NCI-H1105 (cell line): ENCODE measurements around the gene GNA15.
A peak's percentile ranks its signal among the peaks of the same experiment; 100 is the strongest.
"Not testable (repeated sequence)": the region's sequence is repeated elsewhere in the genome, so short reads cannot be mapped to it uniquely, and the experiment has no call there.

Experiments
- DNase-seq: peaks from one replicate; lab custom pipeline; 2025; lab: John Stamatoyannopoulos, UW

Gene GNA15

DNA sequence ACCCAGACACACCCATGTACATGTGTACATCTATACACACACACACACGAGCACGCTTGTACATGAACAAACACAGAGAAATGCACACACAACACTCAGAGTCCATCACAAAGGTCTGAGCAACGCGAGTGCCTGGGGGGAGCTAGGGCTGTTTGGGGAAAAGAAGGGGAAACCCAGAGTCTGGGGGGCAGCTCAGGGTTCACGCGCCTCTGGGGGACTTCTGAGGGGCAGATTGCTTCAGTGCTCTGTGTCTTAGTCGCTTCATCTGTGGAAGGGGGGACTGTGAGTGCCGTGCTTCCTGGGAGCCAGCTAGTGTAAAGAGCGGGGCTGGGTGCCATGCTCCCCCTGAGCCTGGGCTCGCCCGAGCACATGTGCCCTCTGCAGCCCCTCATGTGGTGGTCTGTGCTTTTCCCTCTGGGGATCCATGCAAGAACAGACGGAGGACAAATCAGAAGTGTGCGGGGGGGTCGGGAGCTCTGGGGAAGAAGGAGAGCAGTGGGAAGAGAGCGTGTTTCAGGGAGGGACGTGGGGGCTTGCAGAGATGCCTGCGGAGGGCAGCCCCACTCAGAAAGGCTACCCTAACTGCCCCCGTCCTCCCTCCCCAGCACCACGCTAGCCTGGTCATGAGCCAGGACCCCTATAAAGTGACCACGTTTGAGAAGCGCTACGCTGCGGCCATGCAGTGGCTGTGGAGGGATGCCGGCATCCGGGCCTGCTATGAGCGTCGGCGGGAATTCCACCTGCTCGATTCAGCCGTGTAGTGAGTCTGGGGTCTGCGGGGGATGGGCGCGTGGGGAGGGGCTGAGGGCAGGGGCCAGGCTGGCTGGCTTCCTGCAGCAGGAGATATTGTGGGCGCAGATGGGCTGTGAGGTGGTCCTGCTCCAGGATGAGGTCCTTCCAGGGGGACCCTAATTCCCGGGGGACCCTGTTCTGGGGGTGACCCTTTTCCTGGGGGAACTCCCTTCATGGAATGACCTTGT is 14.0 kb downstream of the GNA15 start:
- no peak for DNase-seq

DNA sequence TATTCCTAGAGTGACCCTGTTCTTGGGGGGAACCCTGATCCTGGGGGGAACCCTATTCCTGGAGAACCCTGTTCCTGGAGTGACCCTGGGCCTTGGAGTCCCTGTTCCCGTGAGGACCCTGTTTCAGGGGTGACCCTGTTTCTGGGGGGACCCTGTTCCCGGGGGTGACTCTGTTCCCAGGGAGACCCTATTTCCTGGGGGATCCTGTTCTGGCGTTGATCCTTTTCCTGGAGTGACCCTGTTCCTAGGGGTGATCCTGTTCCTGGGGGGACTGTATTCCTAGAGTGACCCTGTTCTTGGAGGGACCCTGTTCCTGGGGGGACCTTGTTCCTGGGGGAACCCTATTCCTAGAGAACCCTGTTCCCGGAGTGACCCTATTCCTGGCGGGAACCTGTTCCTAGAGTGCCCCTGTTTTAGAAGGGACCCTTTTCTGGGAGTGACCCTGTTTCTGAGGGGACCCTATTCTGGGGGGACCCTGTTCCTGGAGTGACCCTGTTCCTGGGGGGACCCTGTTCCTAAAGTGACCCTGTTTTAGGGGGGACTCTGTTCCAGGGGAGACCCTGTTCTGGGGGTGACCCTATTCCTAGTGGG is 15.0 kb downstream of the GNA15 start:
- no peak for DNase-seq

DNA sequence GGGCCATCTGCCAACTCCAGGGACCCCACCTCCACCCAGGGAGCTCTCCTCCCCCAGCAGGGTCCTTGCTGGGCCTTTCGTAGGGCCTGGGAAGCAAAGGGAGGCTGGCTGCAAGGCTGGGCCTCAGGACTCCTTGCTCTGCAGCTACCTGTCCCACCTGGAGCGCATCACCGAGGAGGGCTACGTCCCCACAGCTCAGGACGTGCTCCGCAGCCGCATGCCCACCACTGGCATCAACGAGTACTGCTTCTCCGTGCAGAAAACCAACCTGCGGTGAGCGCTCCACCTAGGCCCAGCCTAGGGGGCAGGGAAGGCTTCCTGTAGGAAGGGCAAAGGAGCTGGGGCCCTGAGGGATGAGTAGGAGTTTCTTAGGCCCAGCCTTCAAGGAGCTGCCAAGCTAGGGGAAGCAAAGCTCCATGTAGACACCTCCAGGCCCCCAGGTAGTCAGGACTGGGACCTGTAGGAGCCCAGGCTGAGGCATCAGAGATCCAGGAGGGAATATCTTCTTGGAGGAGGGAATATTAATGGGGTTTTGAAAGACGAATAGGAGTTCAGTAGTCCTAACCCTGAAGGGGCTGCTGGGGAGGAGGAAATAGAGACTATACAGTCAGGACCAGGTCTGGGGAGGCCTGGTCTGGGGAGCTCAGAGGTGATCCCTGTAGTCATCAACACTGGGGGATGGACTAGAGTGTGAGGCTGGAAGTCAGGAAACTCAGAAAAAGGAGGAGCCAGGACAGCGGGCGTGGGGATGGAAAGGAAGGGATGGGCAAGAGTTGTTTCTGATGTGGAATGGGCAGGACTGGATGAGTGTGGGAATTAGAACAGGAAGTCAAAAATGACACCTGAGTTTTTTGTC is 16.0 kb downstream of the GNA15 start:
- no peak for DNase-seq

DNA sequence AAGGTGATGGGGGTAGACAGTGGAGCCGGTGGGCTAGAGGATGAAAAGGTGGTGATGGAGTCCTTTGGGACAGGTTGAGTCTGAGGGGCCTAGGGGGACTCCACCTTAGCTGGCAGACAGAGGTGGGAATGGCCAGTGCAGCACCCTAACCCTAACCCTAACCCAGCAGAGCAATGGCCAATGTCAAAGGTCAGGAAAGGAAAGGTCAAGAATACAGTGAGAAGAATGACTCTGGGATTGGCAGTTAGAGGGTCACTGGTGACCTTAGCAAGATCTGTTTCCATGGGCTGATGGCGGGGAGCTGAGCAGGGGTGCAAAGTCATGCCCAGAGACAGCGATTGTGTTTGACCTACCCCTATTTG is 16.6 kb downstream of the GNA15 start:
- DNase-seq = no peak

DNA sequence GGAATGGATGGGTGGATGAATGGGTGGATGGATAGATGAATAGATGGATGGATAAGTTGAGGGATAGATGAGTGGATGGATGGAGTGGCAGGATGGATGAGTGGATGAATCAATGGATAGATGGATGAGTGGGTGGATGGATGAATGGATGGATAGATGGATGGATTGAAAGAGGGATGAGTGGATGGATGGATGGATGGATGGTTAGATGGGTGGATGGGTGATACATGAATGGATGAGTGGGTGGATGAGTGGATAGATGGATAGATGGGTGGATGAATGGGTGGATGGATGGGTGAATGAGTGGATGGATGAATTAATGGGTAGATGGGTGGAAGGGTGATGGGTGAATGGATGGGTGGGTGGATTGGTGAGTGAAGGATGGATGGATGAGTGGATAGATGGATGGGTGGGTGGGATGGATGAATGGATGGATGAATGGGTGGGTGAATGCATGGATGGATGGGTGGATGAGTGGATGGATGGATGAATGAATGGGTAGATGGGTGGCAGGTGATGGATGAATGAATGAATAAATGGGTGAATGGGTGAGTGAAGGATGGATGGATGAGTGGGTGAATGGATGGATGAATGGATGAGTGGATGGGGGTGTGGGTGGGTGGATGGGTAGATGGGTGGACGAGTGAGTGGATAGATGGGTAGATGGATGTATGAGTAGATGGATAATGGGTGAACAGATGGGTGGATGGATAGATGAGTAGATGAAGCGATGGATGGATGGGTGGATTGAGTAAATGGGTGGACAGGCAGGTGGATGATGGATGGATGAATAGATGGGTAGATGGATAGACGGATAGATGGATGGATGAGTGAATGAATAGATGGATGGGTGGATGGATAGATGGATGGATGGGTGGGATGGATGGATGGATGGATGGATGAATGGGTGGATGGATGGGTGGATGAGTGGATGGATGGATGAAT is 17.7 kb downstream of the GNA15 start:
- no peak for DNase-seq

DNA sequence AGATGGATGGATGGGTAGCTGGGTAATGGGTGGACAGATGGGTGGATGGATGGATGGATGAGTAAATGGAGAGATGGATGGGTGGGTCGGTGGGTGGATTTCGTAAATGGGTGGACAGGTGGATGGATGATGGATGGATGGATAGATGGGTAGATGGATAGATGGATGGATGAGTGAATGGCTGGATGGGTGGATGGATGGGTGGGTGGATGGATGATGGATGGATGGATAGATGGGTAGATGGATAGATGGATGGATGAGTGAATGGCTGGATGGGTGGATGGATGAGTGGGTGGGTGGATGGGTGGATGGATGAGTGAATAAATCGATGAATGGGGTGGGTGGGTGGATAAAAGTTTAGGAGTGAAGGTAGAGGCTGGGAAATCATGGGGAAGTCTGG is 18.6 kb downstream of the GNA15 start:
- not testable (repeated sequence) for DNase-seq

DNA sequence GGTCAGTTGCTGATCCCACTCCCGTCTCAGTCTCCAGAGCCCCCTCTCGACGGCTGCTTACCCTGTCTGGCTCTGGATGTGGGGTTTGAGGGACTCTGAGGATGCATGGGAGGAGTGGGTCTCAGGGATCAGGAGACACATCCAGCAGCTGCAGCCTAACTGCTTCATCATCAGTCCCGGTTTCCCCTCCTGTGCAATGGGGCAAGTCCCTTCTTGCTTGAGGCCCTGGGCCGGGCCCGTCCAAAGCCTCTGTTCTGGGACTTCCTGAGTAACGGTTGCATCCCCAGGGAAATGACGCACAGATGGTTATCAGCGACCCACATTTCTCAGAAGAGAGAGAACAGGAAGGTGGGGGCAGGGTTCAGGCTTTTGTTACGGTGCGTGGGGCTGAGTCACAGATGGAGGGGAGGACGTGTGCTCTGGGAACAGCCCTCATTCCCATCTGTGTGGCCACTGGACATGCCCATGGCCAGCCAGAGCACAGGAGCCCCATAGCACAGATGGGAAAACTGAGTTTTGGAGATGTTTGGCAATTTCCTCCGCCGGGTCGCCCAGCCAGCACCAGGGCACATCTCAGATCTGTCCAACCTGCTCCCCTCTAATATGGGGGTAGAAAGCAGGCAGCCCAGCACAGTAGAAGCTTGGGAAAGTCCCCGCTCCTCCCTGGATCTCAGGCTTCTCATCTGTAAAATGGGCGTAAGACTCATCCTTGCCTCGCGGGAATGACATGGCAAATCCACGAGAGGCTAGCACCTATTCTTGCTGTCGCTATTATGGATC is 19.3 kb downstream of the GNA15 start:
- no peak for DNase-seq

DNA sequence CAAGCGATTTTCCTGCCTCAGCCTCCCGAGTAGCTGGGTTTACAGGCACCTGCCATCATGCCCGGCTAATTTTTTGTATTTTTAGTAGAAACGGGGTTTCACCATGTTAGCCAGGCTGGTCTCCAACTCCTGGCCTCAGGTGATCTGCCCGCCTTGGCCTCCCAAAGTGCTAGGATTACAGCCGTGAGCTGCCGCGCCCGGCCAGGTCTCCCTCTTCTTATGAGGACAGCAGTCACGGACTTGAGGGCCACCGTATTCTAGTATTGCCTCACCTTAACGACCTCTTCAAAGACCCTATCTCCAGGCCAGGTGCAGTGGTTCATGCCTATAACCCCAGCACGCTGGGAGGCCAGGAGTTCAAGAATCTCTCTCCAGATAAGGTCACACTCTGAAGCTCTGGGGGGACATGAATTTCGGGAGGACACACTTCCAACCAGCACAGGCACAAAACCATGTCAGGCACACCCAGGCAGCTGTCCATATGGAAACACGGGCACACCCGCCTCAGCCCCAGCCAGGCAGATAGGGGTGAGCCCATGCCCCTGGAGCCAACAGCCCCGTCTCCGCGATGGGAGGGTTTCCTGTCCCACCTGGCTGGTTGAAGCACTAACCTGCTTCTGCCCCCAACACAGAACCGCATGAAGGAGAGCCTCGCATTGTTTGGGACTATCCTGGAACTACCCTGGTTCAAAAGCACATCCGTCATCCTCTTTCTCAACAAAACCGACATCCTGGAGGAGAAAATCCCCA is 21.4 kb downstream of the GNA15 start:
- DNase-seq = no peak

DNA sequence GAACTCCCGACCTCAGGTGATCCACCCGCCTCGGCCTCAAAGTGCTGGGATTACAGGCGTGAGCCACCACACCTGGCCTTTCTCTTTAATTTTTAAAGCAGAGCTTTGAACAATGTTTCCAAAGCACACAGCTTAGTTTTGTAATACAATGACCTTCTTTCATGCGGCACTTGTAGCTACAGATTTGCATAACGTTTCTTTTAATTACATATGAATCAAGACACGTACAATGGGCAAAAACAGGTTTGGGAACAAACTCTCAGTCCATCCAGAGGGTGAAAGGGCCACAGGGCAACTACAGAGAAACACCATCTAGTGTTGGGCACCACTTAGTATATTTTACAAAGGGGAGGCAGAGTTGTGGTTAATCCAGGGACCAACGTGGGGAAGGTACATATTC is 23.7 kb downstream of the GNA15 start:
- no peak for DNase-seq

DNA sequence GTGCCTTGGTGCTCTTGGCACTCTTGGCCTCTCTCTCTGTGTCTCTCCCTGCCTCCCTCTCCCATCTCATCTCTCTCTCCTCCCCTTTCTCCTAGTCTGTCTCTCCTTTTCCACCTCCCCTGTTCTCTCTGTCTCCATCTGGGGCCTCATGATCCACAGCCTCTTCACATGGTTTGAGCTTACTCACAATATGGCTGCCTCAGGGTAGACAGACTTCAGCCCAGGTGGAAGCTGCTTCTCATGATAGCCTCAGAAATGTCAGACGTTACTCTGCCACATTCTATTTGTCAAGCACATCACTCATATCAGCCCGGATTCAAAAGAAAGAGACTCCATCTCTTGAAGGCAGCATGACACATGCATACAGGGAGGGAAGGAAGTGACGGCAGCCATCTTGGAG is 24.4 kb downstream of the GNA15 start:
- no peak for DNase-seq

DNA sequence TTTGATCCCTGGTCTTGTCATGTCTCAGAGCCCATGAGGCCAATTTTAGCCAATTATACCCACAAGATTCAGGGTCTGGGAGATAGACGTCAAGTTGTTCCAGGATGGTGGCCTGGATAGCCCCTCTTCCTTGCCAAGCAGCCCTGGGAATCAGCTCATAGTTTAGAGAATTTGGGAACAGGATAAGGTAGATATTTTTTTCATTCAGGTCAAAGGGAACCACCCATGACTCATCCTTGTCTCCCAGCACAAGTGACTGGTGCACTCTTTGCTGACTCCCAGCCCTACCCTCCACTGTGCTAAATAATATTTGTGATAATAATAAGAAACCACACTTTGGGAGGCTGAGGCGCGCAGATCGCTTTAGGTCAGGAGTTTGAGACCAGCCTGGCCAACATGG is 25.6 kb downstream of the GNA15 start:
- no peak for DNase-seq

DNA sequence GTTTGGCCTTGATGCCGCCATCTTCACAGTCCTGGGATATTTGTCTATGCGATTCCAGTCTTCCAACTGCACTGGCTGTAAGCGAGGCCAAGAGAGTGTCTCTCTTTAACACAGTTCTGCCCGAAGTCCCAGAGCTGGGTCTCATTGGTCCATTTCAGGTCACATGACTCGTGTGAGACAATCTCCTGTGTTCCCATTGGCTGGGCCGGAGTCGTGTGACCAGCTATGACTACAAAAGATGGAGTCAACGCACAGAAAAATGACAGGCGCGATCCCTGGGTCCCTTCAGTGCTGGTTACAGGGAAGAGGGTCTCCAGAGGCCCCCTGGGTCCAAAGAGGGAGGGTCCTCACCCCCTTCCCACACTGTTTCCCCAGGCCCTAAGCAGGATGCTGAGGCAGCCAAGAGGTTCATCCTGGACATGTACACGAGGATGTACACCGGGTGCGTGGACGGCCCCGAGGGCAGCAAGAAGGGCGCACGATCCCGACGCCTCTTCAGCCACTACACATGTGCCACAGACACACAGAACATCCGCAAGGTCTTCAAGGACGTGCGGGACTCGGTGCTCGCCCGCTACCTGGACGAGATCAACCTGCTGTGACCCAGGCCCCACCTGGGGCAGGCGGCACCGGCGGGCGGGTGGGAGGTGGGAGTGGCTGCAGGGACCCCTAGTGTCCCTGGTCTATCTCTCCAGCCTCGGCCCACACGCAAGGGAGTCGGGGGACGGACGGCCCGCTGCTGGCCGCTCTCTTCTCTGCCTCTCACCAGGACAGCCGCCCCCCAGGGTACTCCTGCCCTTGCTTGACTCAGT is 26.8 kb downstream of the GNA15 start:
- DNase-seq = no peak

DNA sequence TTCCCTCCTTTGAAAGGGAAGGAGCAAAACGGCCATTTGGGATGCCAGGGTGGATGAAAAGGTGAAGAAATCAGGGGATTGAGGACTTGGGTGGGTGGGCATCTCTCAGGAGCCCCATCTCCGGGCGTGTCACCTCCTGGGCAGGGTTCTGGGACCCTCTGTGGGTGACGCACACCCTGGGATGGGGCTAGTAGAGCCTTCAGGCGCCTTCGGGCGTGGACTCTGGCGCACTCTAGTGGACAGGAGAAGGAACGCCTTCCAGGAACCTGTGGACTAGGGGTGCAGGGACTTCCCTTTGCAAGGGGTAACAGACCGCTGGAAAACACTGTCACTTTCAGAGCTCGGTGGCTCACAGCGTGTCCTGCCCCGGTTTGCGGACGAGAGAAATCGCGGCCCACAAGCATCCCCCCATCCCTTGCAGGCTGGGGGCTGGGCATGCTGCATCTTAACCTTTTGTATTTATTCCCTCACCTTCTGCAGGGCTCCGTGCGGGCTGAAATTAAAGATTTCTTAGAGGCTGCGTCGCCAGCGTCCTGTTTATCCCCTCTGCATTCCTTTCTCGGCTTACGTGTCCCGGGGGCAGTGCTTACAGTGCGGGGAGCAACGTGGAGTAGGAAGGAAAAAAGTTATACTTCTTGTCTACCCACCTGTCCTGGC is 27.5 kb downstream of the GNA15 start:
- DNase-seq = peak; percentile 51

DNA sequence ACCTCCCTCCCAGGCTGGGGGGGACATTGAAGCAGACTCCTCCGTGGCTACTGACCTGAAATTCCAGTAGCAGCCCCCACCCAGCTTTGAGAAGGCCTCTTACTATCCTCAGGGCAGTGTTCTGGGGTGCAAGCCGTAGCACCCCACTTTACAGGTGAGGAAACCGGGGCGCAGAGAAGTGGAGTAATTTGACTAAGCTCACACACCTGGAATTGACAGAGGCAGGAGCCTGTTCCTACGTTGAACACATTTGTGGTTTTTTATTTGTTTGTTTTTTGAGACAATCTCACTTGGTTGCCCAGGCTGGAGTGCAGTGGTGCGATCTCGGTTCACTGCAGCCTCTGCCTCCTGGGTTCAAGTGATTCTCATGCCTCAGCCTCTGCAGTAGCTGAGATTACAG is 28.1 kb downstream of the GNA15 start:
- DNase-seq = no peak

DNA sequence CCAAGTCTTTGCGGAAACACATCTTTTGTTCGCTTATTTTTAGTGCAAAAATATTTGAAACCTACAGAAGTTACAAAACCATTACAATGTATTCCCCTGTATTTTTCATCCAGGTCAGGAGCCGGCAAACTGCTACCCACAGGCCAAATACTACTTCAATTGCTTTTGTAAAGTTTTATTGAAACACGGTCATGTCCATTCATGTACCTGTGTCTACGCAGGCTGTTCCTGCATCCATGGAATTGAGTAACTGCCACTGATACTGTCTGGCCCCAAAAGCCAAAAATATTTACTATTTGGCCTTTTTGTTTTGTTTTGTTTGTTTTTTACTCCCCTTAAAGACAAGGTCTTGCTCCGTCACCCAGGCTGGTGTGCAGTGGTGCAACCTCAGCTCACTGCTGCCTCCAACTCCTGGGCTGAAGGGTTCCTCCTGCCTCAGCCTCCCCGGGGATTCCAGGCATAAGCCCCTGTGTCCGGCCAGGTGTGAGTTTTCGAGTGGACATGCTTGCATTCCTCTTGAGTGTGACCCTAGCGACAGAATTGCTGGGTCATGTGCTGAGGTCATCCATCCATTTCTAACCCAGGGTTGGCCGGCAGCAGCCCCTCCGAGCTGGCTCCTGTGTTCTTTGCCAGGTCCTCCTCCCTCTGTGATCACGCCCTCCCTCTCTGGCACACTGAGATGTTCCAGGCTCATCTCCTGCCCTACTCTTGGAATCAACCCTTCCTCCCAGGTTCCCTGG is 31.9 kb downstream of the GNA15 start:
- DNase-seq = no peak

DNA sequence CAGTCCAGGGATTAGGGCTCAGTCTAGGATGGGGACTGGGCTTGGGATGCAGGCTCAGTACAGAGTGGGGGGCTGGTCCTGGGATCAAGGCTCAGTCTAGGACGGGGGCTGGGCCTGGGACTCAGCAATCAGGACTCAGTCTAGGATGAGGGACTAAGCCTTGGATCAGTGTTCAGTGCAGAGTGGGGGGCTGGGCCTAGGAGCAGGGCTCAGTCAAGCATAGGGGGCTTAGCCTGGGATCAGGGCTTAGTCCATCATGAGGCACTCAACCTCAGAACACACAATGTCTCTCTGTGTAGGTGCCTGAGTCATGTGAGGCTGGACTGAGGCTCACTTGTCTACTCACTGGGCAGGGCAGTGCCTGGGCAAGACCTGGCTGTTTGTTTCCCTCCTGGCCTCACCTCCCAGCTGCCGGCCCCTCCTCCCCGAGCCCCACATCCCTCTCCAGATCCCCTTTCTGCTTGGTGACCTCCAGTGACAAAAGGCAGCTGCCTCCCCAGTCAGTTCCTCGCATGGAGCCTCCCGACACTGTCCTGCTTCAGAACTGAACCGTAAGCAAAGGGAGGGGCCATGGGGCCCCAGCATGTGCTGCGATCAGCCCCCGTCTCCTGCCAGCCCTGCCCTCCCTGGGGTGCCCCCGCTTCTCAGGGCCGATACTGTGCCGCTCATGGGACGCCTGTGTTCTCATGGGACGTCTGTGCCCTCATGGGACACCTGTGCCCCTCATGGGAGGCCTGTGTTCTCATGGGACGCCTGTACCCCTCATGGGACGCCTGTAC is 36.2 kb downstream of the GNA15 start:
- DNase-seq = no peak

DNA sequence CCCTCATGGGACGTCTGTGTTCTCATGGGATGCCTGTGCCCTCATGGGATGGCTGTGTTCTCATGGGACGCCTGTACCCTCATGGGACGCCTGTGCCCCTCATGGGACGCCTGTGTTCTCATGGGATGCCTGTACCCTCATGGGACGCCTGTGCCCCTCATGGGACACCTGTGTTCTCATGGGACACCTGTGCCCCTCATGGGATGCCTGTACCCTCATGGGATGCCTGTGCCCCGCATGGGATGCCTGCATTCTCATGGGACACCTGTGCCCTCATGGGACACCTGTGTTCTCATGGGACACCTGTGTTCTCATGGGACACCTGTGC is 36.8 kb downstream of the GNA15 start:
- DNase-seq = not testable (repeated sequence)
